A549 (cell line): ENCODE results near the gene TRPV6. TPM values are rescaled to one million over a fixed set of nuclear protein-coding genes. Genes with fewer than 3 reads are reported as not detected.

Experiments
- ATAC-seq, 2 experiments: fragments of 200-7000 bp in 1 of 2; fragments of >200 bp in 1 of 2; cut with Nextera tagmentation in 1 of 2; cut with Tn5 transposase in 1 of 2; 3 replicates each; pipeline versions ENCODE4 v1.8.0 to v1.9.1; 2018 to 2020; ENCODE audit warnings: mild to moderate bottlenecking in 1 of 2, moderate library complexity in 1 of 2
- CTCF ChIA-PET: fragments of 300-600 bp; sonication (Branson Sonifier 250); formaldehyde crosslinking; extraction: SDS; loops from one replicate; lab custom pipeline; 2021; ENCODE audit warnings: antibody characterized with exemption, inconsistent platforms; lab: Yijun Ruan, JAX
- POLR2A ChIA-PET: fragments of 350-600 bp; formaldehyde crosslinking; extraction: SDS; loops from one replicate; lab custom pipeline; 2021; ENCODE audit warnings: antibody characterized with exemption, inconsistent platforms; lab: Yijun Ruan, JAX
- DNase-seq, 2 experiments: peaks; one replicate each; pipeline versions ENCODE4 v3.0.0 to v3.0.0-alpha.2; 2011 to 2016; ENCODE audit warnings: low read depth in 1 of 2, low spot score in 1 of 2
- FAIRE-seq: peaks from 2 replicates; lab custom pipeline; 2011; peaks lifted over from hg19 to GRCh38; lab: Jason Lieb, UNC
- H3K27ac ChIP-seq, 2 experiments: fragments of >200 bp; sonication (Bioruptor Twin); formaldehyde crosslinking; 3 replicates each; pipeline ENCODE4 v1.5.1; 2016 to 2017
- H3K4me1 ChIP-seq: fragments of >200 bp; sonication (Bioruptor Twin); formaldehyde crosslinking; 3 replicates; pipeline ENCODE4 v1.6.1; 2016
- H3K4me2 ChIP-seq: fragments of >200 bp; sonication (Bioruptor Twin); formaldehyde crosslinking; 3 replicates; pipeline ENCODE4 v1.6.1; 2016
- H3K4me3 ChIP-seq: fragments of >200 bp; sonication (Bioruptor Twin); formaldehyde crosslinking; 3 replicates; pipeline ENCODE4 v1.5.1; 2016
- H3K9me3 ChIP-seq: fragments of >200 bp; sonication (Bioruptor Twin); formaldehyde crosslinking; 3 replicates; pipeline ENCODE4 v1.6.1; 2016
- CBX2 ChIP-seq: fragments of 200-600 bp; sonication (generic); IDR thresholded peaks from 2 replicates; pipeline ENCODE4 v1.6.1; 2016; ENCODE audit warnings: low read depth, mild to moderate bottlenecking, borderline replicate concordance
- ESRRA ChIP-seq: fragments of 150-350 bp; IDR thresholded peaks from 2 replicates; pipeline ENCODE4 v1.6.1; 2014; ENCODE audit warnings: mild to moderate bottlenecking, low read length, borderline replicate concordance
- FOSB ChIP-seq: fragments of 250-450 bp; sonication (Bioruptor Pico); IDR thresholded peaks from 2 replicates; pipeline ENCODE4 v1.5.0; 2020; ENCODE audit warnings: mild to moderate bottlenecking, moderate library complexity
- FOXS1 ChIP-seq: fragments of 250-450 bp; sonication (Bioruptor Pico); IDR thresholded peaks from 2 replicates; pipeline ENCODE4 v1.5.0; 2020; ENCODE audit warnings: mild to moderate bottlenecking, moderate library complexity
- HEYL ChIP-seq: fragments of 250-450 bp; sonication (Bioruptor Pico); IDR thresholded peaks from 2 replicates; pipeline ENCODE4 v1.8.0; 2021; ENCODE audit warnings: mild to moderate bottlenecking, moderate library complexity
- HOXA7 ChIP-seq: fragments of 250-450 bp; sonication (Bioruptor Pico); IDR thresholded peaks from 2 replicates; pipeline ENCODE4 v1.5.0; 2020; ENCODE audit warnings: mild to moderate bottlenecking, moderate library complexity
- HOXB5 ChIP-seq: fragments of 250-450 bp; sonication (Bioruptor Pico); IDR thresholded peaks from 2 replicates; pipeline ENCODE4 v1.5.0; 2020; ENCODE audit warnings: mild to moderate bottlenecking, moderate library complexity
- JUNB ChIP-seq: fragments of >200 bp; sonication (Bioruptor Twin); formaldehyde crosslinking; IDR thresholded peaks from 2 replicates; pipeline ENCODE4 v1.6.1; 2016
- KDM1A ChIP-seq: fragments of 200-600 bp; sonication (generic); IDR thresholded peaks from 2 replicates; pipeline ENCODE4 v1.6.1; 2016; ENCODE audit warnings: low read depth, mild to moderate bottlenecking
- KDM5A ChIP-seq: fragments of 200-600 bp; sonication (generic); IDR thresholded peaks from 2 replicates; pipeline ENCODE4 v1.6.1; 2016; ENCODE audit warnings: antibody characterized with exemption, mild to moderate bottlenecking
- NPAS2 ChIP-seq: fragments of 250-450 bp; sonication (Bioruptor Pico); IDR thresholded peaks from 2 replicates; pipeline ENCODE4 v1.8.0; 2022; ENCODE audit warnings: mild to moderate bottlenecking, moderate library complexity, borderline replicate concordance
- PHF8 ChIP-seq: fragments of 200-600 bp; sonication (generic); IDR thresholded peaks from 2 replicates; pipeline ENCODE4 v1.6.1; 2016; ENCODE audit warnings: low read depth, mild to moderate bottlenecking, antibody characterized with exemption, moderate library complexity, borderline replicate concordance
- POLR2A ChIP-seq: IDR thresholded peaks from 2 replicates; pipeline ENCODE4 v1.6.1; 2012; ENCODE audit warnings: mild to moderate bottlenecking, low read length
- RCOR1 ChIP-seq: fragments of 150-350 bp; IDR thresholded peaks from 2 replicates; pipeline ENCODE4 v1.6.1; 2014; ENCODE audit warnings: antibody characterized with exemption, low read length, low read depth
- RFX5 ChIP-seq: fragments of 450-650 bp; IDR thresholded peaks from 2 replicates; pipeline ENCODE4 v1.7.1; 2014; ENCODE audit warnings: antibody characterized with exemption, mild to moderate bottlenecking, moderate library complexity
- RNF2 ChIP-seq: fragments of 200-600 bp; sonication (generic); IDR thresholded peaks from 2 replicates; pipeline ENCODE4 v1.6.1; 2016; ENCODE audit warnings: low read depth, mild to moderate bottlenecking, antibody characterized with exemption, moderate library complexity, borderline replicate concordance
- SMC3 ChIP-seq: fragments of >200 bp; sonication (Bioruptor Twin); formaldehyde crosslinking; IDR thresholded peaks from 3 replicates; pipeline ENCODE4 v1.6.1; 2018; ENCODE audit warnings: inconsistent platforms
- SREBF2 ChIP-seq: fragments of 450-650 bp; IDR thresholded peaks from 2 replicates; pipeline ENCODE4 v1.6.1; 2014; ENCODE audit warnings: mild to moderate bottlenecking, moderate library complexity
- TFCP2L1 ChIP-seq: fragments of 250-450 bp; sonication (Bioruptor Pico); IDR thresholded peaks from 2 replicates; pipeline ENCODE4 v1.5.0; 2021; ENCODE audit warnings: mild to moderate bottlenecking
- TP53 ChIP-seq: fragments of 250-450 bp; sonication (Bioruptor Pico); IDR thresholded peaks from 2 replicates; pipeline ENCODE4 v1.5.0; 2021; ENCODE audit warnings: mild to moderate bottlenecking, moderate library complexity
- ZC3H11A ChIP-seq: fragments of 450-650 bp; IDR thresholded peaks from 2 replicates; pipeline ENCODE4 v1.6.1; 2014; ENCODE audit warnings: antibody characterized with exemption, mild to moderate bottlenecking
- ZNF302 ChIP-seq: fragments of 250-450 bp; sonication (Bioruptor Pico); IDR thresholded peaks from 2 replicates; pipeline ENCODE4 v1.9.0; 2021; ENCODE audit warnings: inconsistent platforms, mild to moderate bottlenecking, moderate library complexity
- ZSCAN20 ChIP-seq: fragments of 250-450 bp; sonication (Bioruptor Pico); IDR thresholded peaks from 2 replicates; pipeline ENCODE4 v1.8.0; 2022; ENCODE audit warnings: mild to moderate bottlenecking, moderate library complexity
- WGBS: methylation state at CpG from one replicate; pipeline ENCODE4 v1.1.6; 2017; ENCODE audit errors: missing lambda C conversion rate; 5-methylcytosine and 5-hydroxymethylcytosine counted together
- polyA plus RNA-seq, 4 experiments: library from polyadenylated mRNA; depleted of rRNA in 3 of 4; stranded (reverse); fragments of >200 nt; fragmentation: RNase III in 1 of 4; extraction: RNeasy Plus Mini Kit Qiagen cat#74134 plus additional on column Dnase treatment in 1 of 4; gene quantifications; 2 replicates in 3 of 4; 3 replicates in 1 of 4; pipeline ENCODE4 v1.2.3, GENCODE V29; 2011 to 2017
- TF ChIP-seq, protein P1 (sequence below): fragments of 450-650 bp; IDR thresholded peaks from 2 replicates; pipeline ENCODE4 v1.6.1; 2014; ENCODE audit warnings: antibody characterized with exemption
- TF ChIP-seq, protein P2 (sequence below): fragments of >200 bp; sonication (Bioruptor Twin); formaldehyde crosslinking; IDR thresholded peaks from 3 replicates; pipeline ENCODE4 v1.6.1; 2016
- TF ChIP-seq, protein P3 (sequence below): IDR thresholded peaks from 2 replicates; pipeline ENCODE4 v1.6.1; 2012
- TF ChIP-seq, protein P4 (sequence below): fragments of >200 bp; sonication (Bioruptor Twin); formaldehyde crosslinking; IDR thresholded peaks from 3 replicates; pipeline ENCODE4 v1.5.1; 2016
- TF ChIP-seq, protein P5 (sequence below): fragments of 250-450 bp; sonication (Bioruptor Pico); IDR thresholded peaks from 2 replicates; pipeline ENCODE4 v1.5.0; 2021; ENCODE audit warnings: mild to moderate bottlenecking, moderate library complexity, borderline replicate concordance
- TF ChIP-seq, protein P6 (sequence below): IDR thresholded peaks from 2 replicates; pipeline ENCODE4 v1.6.1; 2012; ENCODE audit warnings: low read depth, borderline replicate concordance

TRPV6 gene
- polyA plus RNA-seq, 2 of the 4 experiments (the other 2 are of a cell fraction) = not detected

DNA sequence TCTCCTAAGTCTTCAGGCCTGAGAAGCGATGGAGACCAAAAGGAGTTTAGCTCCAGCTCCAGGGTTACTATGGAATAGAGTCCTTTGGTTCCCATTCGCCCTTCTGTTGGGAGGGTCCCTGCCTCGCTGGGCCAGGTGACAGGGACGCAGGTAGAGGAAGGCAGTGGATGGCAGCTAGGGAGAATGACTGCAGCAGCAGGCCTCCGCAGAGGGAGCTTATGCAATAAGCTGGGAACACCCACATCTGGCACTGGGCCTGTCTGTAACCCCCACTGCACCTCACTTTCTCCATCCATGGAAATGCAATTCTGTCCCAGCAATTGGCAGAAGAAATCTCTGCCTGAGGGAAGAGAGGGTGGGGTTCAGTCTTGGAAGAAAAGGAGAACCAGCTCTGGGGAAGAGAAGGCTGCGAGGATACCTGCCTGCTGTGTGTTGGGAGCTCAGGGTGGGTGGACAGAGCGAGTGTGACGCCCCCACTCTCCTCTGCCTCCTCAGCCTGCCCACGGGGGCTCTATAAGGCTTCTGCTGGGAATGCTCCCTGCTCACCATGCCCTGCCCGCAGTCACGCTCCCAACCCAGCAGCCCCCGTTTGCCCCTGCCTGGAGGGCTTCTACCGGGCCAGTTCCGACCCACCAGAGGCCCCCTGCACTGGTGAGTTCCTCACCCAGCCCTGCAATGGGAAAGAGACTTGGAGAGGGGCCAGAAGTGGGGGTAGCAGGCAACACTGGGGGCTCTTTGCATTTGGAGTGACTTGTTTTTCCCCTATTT lies 20.4 kb downstream of the TRPV6 start:
- 5% methylated on average over 7 of the region's 14 CpGs for WGBS
- no peak for ATAC-seq
- CTCF ChIA-PET = interaction anchor here (1.2 to 5.2 kb wide), 6 partner anchors 10 to 330 kb away, joined by 3 to 40 read pairs (median 5); partner anchors contain the start of gene EPHB6

DNA sequence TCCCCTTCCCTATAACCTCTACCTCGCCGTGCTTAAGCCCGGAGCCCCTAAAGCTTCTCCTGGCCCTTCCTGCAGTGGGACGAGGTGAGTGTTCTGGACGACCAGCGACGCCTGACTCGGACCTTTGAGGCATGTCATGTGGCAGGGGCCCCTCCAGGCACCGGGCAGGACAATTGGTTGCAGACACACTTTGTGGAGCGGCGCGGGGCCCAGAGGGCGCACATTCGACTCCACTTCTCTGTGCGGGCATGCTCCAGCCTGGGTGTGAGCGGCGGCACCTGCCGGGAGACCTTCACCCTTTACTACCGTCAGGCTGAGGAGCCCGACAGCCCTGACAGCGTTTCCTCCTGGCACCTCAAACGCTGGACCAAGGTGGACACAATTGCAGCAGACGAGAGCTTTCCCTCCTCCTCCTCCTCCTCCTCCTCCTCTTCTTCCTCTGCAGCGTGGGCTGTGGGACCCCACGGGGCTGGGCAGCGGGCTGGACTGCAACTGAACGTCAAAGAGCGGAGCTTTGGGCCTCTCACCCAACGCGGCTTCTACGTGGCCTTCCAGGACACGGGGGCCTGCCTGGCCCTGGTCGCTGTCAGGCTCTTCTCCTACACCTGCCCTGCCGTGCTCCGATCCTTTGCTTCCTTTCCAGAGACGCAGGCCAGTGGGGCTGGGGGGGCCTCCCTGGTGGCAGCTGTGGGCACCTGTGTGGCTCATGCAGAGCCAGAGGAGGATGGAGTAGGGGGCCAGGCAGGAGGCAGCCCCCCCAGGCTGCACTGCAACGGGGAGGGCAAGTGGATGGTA lies 21.5 kb downstream of the TRPV6 start:
- ATAC-seq (no peak), DNase-seq (no peak)
- Histone ChIP-seq H3K4me1 (no peaks in the 10 kb centered on the region), H3K27ac (no peak overlapping the region), H3K4me3 (no peak overlapping the region), H3K9me3 (no peaks in the 10 kb centered on the region)
- CTCF ChIA-PET = interaction anchor here (1.2 to 5.2 kb wide), 2 partner anchors 9 to 16 kb away, joined by 3 to 40 read pairs; partner anchors contain the start of gene EPHB6
- POLR2A ChIA-PET = no interaction called here
- TF ChIP-seq ZC3H11A = no peak
- TF ChIP-seq POLR2A = no peak
- TF ChIP-seq, protein P1, sequence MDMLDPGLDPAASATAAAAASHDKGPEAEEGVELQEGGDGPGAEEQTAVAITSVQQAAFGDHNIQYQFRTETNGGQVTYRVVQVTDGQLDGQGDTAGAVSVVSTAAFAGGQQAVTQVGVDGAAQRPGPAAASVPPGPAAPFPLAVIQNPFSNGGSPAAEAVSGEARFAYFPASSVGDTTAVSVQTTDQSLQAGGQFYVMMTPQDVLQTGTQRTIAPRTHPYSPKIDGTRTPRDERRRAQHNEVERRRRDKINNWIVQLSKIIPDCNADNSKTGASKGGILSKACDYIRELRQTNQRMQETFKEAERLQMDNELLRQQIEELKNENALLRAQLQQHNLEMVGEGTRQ = no peak
- TF ChIP-seq HEYL (CRISPR knock-in tag) = no peak
- no peak for TF ChIP-seq HOXA7 (CRISPR knock-in tag)
- no peak for TF ChIP-seq CBX2
- no peak for TF ChIP-seq JUNB
- no peak for TF ChIP-seq FOXS1 (CRISPR knock-in tag)
- TF ChIP-seq KDM1A = no peak
- TF ChIP-seq SMC3 = no peak
- TF ChIP-seq, all 56 proteins: peak for 0
- FAIRE-seq = no peak
- WGBS = 37% methylated on average over 25 of the region's 37 CpGs
- no peak overlapping the region for H3K4me2 ChIP-seq

More for the DNA sequence above, 20.4 kb downstream of the TRPV6 start:
- POLR2A ChIA-PET = no interaction called here
- H3K4me1 ChIP-seq = no peaks in the 10 kb centered on the region
- DNase-seq = no peak
- H3K9me3 ChIP-seq = no peaks in the 10 kb centered on the region
- H3K4me3 ChIP-seq = no peak overlapping the region
- TF ChIP-seq, protein P2, sequence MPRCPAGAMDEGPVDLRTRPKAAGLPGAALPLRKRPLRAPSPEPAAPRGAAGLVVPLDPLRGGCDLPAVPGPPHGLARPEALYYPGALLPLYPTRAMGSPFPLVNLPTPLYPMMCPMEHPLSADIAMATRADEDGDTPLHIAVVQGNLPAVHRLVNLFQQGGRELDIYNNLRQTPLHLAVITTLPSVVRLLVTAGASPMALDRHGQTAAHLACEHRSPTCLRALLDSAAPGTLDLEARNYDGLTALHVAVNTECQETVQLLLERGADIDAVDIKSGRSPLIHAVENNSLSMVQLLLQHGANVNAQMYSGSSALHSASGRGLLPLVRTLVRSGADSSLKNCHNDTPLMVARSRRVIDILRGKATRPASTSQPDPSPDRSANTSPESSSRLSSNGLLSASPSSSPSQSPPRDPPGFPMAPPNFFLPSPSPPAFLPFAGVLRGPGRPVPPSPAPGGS = no peak
- no peak for TF ChIP-seq ESRRA
- TF ChIP-seq HOXB5 (CRISPR knock-in tag) = no peak
- TF ChIP-seq, protein P3, sequence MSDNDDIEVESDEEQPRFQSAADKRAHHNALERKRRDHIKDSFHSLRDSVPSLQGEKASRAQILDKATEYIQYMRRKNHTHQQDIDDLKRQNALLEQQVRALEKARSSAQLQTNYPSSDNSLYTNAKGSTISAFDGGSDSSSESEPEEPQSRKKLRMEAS = no peak
- TF ChIP-seq ZSCAN20 = no peak
- TF ChIP-seq, protein P4, sequence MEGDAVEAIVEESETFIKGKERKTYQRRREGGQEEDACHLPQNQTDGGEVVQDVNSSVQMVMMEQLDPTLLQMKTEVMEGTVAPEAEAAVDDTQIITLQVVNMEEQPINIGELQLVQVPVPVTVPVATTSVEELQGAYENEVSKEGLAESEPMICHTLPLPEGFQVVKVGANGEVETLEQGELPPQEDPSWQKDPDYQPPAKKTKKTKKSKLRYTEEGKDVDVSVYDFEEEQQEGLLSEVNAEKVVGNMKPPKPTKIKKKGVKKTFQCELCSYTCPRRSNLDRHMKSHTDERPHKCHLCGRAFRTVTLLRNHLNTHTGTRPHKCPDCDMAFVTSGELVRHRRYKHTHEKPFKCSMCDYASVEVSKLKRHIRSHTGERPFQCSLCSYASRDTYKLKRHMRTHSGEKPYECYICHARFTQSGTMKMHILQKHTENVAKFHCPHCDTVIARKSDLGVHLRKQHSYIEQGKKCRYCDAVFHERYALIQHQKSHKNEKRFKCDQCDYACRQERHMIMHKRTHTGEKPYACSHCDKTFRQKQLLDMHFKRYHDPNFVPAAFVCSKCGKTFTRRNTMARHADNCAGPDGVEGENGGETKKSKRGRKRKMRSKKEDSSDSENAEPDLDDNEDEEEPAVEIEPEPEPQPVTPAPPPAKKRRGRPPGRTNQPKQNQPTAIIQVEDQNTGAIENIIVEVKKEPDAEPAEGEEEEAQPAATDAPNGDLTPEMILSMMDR = no peak
- no peak for TF ChIP-seq TP53 (CRISPR knock-in tag)
- no peak for TF ChIP-seq TFCP2L1 (CRISPR knock-in tag)
- TF ChIP-seq, protein P5, sequence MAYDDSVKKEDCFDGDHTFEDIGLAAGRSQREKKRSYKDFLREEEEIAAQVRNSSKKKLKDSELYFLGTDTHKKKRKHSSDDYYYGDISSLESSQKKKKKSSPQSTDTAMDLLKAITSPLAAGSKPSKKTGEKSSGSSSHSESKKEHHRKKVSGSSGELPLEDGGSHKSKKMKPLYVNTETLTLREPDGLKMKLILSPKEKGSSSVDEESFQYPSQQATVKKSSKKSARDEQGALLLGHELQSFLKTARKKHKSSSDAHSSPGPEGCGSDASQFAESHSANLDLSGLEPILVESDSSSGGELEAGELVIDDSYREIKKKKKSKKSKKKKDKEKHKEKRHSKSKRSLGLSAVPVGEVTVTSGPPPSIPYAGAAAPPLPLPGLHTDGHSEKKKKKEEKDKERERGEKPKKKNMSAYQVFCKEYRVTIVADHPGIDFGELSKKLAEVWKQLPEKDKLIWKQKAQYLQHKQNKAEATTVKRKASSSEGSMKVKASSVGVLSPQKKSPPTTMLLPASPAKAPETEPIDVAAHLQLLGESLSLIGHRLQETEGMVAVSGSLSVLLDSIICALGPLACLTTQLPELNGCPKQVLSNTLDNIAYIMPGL (CRISPR knock-in tag) = no peak
- no peak for TF ChIP-seq KDM5A
- TF ChIP-seq RFX5 = no peak
- no peak for TF ChIP-seq HEYL (CRISPR knock-in tag)
- TF ChIP-seq FOSB (CRISPR knock-in tag) = no peak
- TF ChIP-seq RNF2 = no peak
- TF ChIP-seq RCOR1 = no peak
- TF ChIP-seq, protein P6, sequence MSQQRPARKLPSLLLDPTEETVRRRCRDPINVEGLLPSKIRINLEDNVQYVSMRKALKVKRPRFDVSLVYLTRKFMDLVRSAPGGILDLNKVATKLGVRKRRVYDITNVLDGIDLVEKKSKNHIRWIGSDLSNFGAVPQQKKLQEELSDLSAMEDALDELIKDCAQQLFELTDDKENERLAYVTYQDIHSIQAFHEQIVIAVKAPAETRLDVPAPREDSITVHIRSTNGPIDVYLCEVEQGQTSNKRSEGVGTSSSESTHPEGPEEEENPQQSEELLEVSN = no peak
- TF ChIP-seq NPAS2 (CRISPR knock-in tag) = no peak
- no peak for TF ChIP-seq PHF8
- TF ChIP-seq ZNF302 (CRISPR knock-in tag) = no peak
- no peak for TF ChIP-seq SREBF2
- TF ChIP-seq, all 56 proteins: peak for 0
- no peak overlapping the region for H3K27ac ChIP-seq
- no peak for FAIRE-seq
- no peak overlapping the region for H3K4me2 ChIP-seq
